Breast epithelium (tissue), 4 donors: ENCODE measurements around the gene MYMK. TPM values are rescaled to one million over a fixed set of nuclear protein-coding genes. Genes with fewer than 3 reads are reported as not detected.

ENCODE experiments used
- DNase-seq, 2 donors: peaks; one replicate each; pipeline ENCODE4 v3.0.0-alpha.2; 2019; ENCODE audit warnings: low spot score in 2 of 2
- H3K27ac ChIP-seq, 2 donors: fragments of 200-600 bp; sonication (generic) in 1 of 2; one replicate each; pipeline ENCODE4 v1.5.1; 2016 to 2019; ENCODE audit warnings: mild to moderate bottlenecking in 1 of 2
- H3K27me3 ChIP-seq, 2 donors: fragments of 200-600 bp; sonication (generic) in 1 of 2; one replicate each; pipeline versions ENCODE4 v1.5.1 to v1.6.0; 2017 to 2019; ENCODE audit warnings: control low read depth in 1 of 2, mild to moderate bottlenecking in 1 of 2
- H3K36me3 ChIP-seq: fragments of 200-600 bp; one replicate; pipeline ENCODE4 v1.5.1; 2019
- H3K4me1 ChIP-seq, 2 donors: fragments of 200-600 bp; sonication (generic); one replicate each; pipeline ENCODE4 v1.5.1; 2016 to 2019; ENCODE audit warnings: control low read depth in 1 of 2
- H3K4me3 ChIP-seq, 3 donors: fragments of 200-600 bp; sonication (generic); 1 replicate in 2 of 3; 2 replicates in 1 of 3; pipeline ENCODE4 v1.5.1; 2016 to 2019; ENCODE audit warnings: mild to moderate bottlenecking in 3 of 3, moderate library complexity in 2 of 3
- H3K9me3 ChIP-seq, 2 donors: fragments of 200-600 bp; sonication (generic) in 1 of 2; one replicate each; pipeline ENCODE4 v1.5.1; 2016 to 2019; ENCODE audit warnings: control low read depth in 1 of 2
- CTCF ChIP-seq, 3 donors: fragments of 450-650 bp; IDR thresholded peaks; one replicate each; pipeline ENCODE4 v1.5.1; 2016 to 2017; ENCODE audit warnings: antibody characterized with exemption in 3 of 3, mild to moderate bottlenecking in 3 of 3, moderate library complexity in 3 of 3
- POLR2A ChIP-seq: fragments of 450-650 bp; IDR thresholded peaks from one replicate; pipeline ENCODE4 v1.6.1; 2016; ENCODE audit warnings: antibody characterized with exemption, mild to moderate bottlenecking, moderate library complexity
- POLR2AphosphoS5 ChIP-seq, 3 donors: sonication (generic); formaldehyde crosslinking; IDR thresholded peaks; one replicate each; pipeline ENCODE4 v1.6.1; 2017; ENCODE audit warnings: antibody characterized with exemption in 3 of 3
- intact Hi-C: fragments of 100-400 bp; cut with DNase I; formaldehyde crosslinking; loops from one replicate; pipeline ENCODE4 v1.15.1; 2023; ENCODE audit warnings: low total_unique reads
- total RNA-seq, 3 donors: library from RNA; depleted of rRNA; stranded (reverse); fragments of >200 nt; gene quantifications; one replicate each; pipeline ENCODE4 v1.1.0, GENCODE V29; 2016

The MYMK gene
- total RNA-seq, 3 donors from 2014 or later: not detected

- no peak for TF ChIP-seq POLR2AphosphoS5 (IDR thresholded peaks at IDR 0.05)
- TF ChIP-seq POLR2A: no peak
- TF ChIP-seq CTCF (IDR thresholded peaks at IDR 0.05): no peak
Measured at GRCh38 chr9:133489253-133490190, 35.2 kb downstream of the MYMK start.

GRCh38 chr9:133488686-133489252, 36.0 kb downstream of the MYMK start:
- H3K27me3 ChIP-seq: peaks cover 0 to 12% of the 10 kb centered on the region in 2 donors
- no peaks in the 10 kb centered on the region for H3K9me3 ChIP-seq
- no peak for DNase-seq
- H3K4me3 ChIP-seq: no peak overlapping the region
- intact Hi-C loops: loop anchor here (10.0 kb wide), 1 partner anchor 84 kb away; no protein-coding TSS in a partner anchor
- TF ChIP-seq POLR2AphosphoS5 (IDR thresholded peaks at IDR 0.05): no peak
- no peak for TF ChIP-seq CTCF (IDR thresholded peaks at IDR 0.05)
- no peak for TF ChIP-seq POLR2A
- no peak overlapping the region for H3K27ac ChIP-seq
- no peaks in the 10 kb centered on the region for H3K4me1 ChIP-seq
- H3K36me3 ChIP-seq: no peaks in the 10 kb centered on the region

More at GRCh38 chr9:133489253-133490190, 35.2 kb downstream of the MYMK start:
- no peak for DNase-seq
- Histone ChIP-seq H3K4me1 (no peaks in the 10 kb centered on the region), H3K9me3 (no peaks in the 10 kb centered on the region), H3K4me3 (no peak overlapping the region), H3K36me3 (no peaks in the 10 kb centered on the region), H3K27ac (no peak overlapping the region), H3K27me3 (peaks cover 0 to 12% of the 10 kb centered on the region in 2 donors)
- intact Hi-C loops: loop anchor here (10.0 kb wide), 1 partner anchor 85 kb away; no protein-coding TSS in a partner anchor

- no peak for TF ChIP-seq POLR2AphosphoS5 (IDR thresholded peaks at IDR 0.05)
- TF ChIP-seq POLR2A: no peak
- no peak for TF ChIP-seq CTCF (IDR thresholded peaks at IDR 0.05)
- intact Hi-C loops: loop anchor here (10.0 kb wide), 1 partner anchor 83 kb away; no protein-coding TSS in a partner anchor
- Histone ChIP-seq H3K4me3 (no peak overlapping the region), H3K36me3 (no peaks in the 10 kb centered on the region), H3K27me3 (peaks cover 0 to 13% of the 10 kb centered on the region in 2 donors), H3K9me3 (no peaks in the 10 kb centered on the region), H3K27ac (peak overlapping the region in 1 of 2 donors; percentile 55), H3K4me1 (no peaks in the 10 kb centered on the region)
- DNase-seq: no peak
Measured at GRCh38 chr9:133487331-133487725, 37.4 kb downstream of the MYMK start.

GRCh38 chr9:133485531-133486260, 39.1 kb downstream of the MYMK start:
- DNase-seq: no peak
- Histone ChIP-seq H3K27me3 (peaks cover 0 to 15% of the 10 kb centered on the region in 2 donors), H3K36me3 (no peaks in the 10 kb centered on the region), H3K27ac (no peak overlapping the region), H3K9me3 (no peaks in the 10 kb centered on the region), H3K4me1 (no peaks in the 10 kb centered on the region), H3K4me3 (no peak overlapping the region)
- no peak for TF ChIP-seq CTCF (IDR thresholded peaks at IDR 0.05)
- TF ChIP-seq POLR2A: no peak
- TF ChIP-seq POLR2AphosphoS5 (IDR thresholded peaks at IDR 0.05): no peak
- intact Hi-C loops: loop anchor here (10.0 kb wide), 1 partner anchor 81 kb away; no protein-coding TSS in a partner anchor
